Gastroesophageal sphincter (tissue), 3 donors: ENCODE data around the gene CDIPT.

Experiments
- CTCF ChIP-seq, 4 experiments: fragments of 200-600 bp in 2 of 4; fragments of 450-650 bp in 2 of 4; sonication (generic) in 1 of 4; IDR thresholded peaks; one replicate each; pipeline ENCODE4 v1.5.1; 2017 to 2019; ENCODE audit warnings: antibody characterized with exemption in 4 of 4, mild to moderate bottlenecking in 2 of 4, moderate library complexity in 2 of 4
- EP300 ChIP-seq: sonication (generic); formaldehyde crosslinking; IDR thresholded peaks from one replicate; pipeline ENCODE4 v1.6.1; 2017; ENCODE audit warnings: antibody characterized with exemption, mild to moderate bottlenecking
- POLR2A ChIP-seq, 2 donors: fragments of 450-650 bp; IDR thresholded peaks; one replicate each; pipeline ENCODE4 v1.6.1; 2017; ENCODE audit warnings: antibody characterized with exemption in 2 of 2, mild to moderate bottlenecking in 2 of 2, moderate library complexity in 1 of 2

- TF ChIP-seq CTCF (IDR thresholded peaks at IDR 0.05) (no peak), EP300 (no peak), POLR2A (IDR thresholded peaks at IDR 0.05) (no peak)
Measured at GRCh38 chr16:29899516-29900101, 36.6 kb upstream of the CDIPT start, which contains the start of gene SEZ6L2.
